ENCODE measurements around the gene PHKB.
"Not testable (repeated sequence)": the region's sequence is repeated elsewhere in the genome, so short reads cannot be mapped to it uniquely, and the experiment has no call there.

Gene PHKB

GRCh38 chr16:47470211-47470610 lies 9.1 kb downstream of the PHKB start:
- TF ChIP-seq CTCF (IDR thresholded peaks at IDR 0.05; ENCODE audit: low read depth, low read length) = no peak
- no peak for DNase-seq (ENCODE audit: low read depth, low spot score)
- in situ Hi-C loops (cut with HindIII; ENCODE audit: low sequenced_read_pairs) = no loop called here
- no peak overlapping the region for H3K4me3 ChIP-seq (ENCODE audit: low read depth, low read length)

- H3K4me3 ChIP-seq (ENCODE audit: low read depth, low read length) = no peak overlapping the region
- no peak for TF ChIP-seq CTCF (IDR thresholded peaks at IDR 0.05; ENCODE audit: low read depth, low read length)
- DNase-seq (ENCODE audit: low read depth, low spot score) = no peak
- in situ Hi-C loops (cut with HindIII; ENCODE audit: low sequenced_read_pairs) = no loop called here
These were observed 9.7 kb downstream of the PHKB start for GRCh38 chr16:47470810-47471209.

- H3K4me3 ChIP-seq (ENCODE audit: low read depth, low read length); in situ Hi-C loops (cut with HindIII; ENCODE audit: low sequenced_read_pairs); DNase-seq (ENCODE audit: low read depth, low spot score): not testable (repeated sequence)
These were observed 11.9 kb downstream of the PHKB start for GRCh38 chr16:47473004-47473403.

GRCh38 chr16:47473792-47474191 lies 12.7 kb downstream of the PHKB start:
- in situ Hi-C loops (cut with HindIII; ENCODE audit: low sequenced_read_pairs) = no loop called here
- no peak for DNase-seq (ENCODE audit: low read depth, low spot score)
- no peak for TF ChIP-seq CTCF (IDR thresholded peaks at IDR 0.05; ENCODE audit: low read depth, low read length)
- no peak overlapping the region for H3K4me3 ChIP-seq (ENCODE audit: low read depth, low read length)

- H3K4me3 ChIP-seq (ENCODE audit: low read depth, low read length) = no peak overlapping the region
- in situ Hi-C loops (cut with HindIII; ENCODE audit: low sequenced_read_pairs) = no loop called here
- DNase-seq (ENCODE audit: low read depth, low spot score) = no peak
- no peak for TF ChIP-seq CTCF (IDR thresholded peaks at IDR 0.05; ENCODE audit: low read depth, low read length)
These were observed 14.7 kb downstream of the PHKB start for GRCh38 chr16:47475786-47476185.

- TF ChIP-seq CTCF (IDR thresholded peaks at IDR 0.05; ENCODE audit: low read depth, low read length) = no peak
- no peak overlapping the region for H3K4me3 ChIP-seq (ENCODE audit: low read depth, low read length)
- in situ Hi-C loops (cut with HindIII; ENCODE audit: low sequenced_read_pairs) = no loop called here
- DNase-seq (ENCODE audit: low read depth, low spot score) = no peak
These were observed 15.7 kb downstream of the PHKB start for GRCh38 chr16:47476654-47477345.

- peak; percentile 20 for DNase-seq (ENCODE audit: low read depth, low spot score)
- TF ChIP-seq CTCF (IDR thresholded peaks at IDR 0.05; ENCODE audit: low read depth, low read length) = no peak
- in situ Hi-C loops (cut with HindIII; ENCODE audit: low sequenced_read_pairs) = no loop called here
- H3K4me3 ChIP-seq (ENCODE audit: low read depth, low read length) = no peak overlapping the region
These were observed 16.5 kb downstream of the PHKB start for GRCh38 chr16:47477679-47478078.
